Measurements from ENCODE around the gene SELENOP. TPM values are rescaled to one million over a fixed set of nuclear protein-coding genes. Genes with fewer than 3 reads are reported as not detected.

Gene SELENOP
- total RNA-seq, 2 donors from 2014 or later, result 161 to 213 TPM

DNA sequence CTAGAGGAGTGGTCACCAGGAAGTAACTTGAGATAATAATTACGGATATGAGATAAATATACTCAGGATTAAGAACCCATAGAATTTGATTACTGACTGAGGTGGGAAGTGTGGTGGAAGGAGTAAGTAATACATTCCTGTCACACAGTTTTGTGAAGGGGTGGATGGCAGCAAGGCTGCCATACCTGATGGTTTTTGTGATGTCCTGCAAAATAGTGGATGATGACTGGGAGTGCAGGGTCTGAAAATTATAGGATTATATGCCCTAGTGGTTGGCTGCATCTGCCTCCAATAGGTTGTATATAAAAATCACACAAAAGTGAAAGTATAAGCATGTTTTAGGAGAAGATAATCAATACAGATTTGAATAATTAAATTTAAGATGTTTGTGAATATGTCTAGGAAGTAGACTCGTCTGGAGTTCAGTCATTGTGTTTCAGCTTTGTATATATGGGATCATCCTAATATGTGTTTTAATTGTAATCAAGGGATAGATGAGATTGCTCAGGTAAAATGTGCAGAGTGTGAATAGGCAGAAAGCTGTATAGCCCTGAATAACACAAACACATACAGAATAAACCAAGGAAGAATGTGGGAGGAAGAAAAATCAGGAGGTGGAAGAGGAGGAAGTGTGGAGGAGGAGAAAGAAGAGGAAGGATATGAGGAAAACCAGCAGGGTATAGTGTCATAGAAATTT lies 5.5 kb downstream of the SELENOP start:
- TF ChIP-seq, protein P1, sequence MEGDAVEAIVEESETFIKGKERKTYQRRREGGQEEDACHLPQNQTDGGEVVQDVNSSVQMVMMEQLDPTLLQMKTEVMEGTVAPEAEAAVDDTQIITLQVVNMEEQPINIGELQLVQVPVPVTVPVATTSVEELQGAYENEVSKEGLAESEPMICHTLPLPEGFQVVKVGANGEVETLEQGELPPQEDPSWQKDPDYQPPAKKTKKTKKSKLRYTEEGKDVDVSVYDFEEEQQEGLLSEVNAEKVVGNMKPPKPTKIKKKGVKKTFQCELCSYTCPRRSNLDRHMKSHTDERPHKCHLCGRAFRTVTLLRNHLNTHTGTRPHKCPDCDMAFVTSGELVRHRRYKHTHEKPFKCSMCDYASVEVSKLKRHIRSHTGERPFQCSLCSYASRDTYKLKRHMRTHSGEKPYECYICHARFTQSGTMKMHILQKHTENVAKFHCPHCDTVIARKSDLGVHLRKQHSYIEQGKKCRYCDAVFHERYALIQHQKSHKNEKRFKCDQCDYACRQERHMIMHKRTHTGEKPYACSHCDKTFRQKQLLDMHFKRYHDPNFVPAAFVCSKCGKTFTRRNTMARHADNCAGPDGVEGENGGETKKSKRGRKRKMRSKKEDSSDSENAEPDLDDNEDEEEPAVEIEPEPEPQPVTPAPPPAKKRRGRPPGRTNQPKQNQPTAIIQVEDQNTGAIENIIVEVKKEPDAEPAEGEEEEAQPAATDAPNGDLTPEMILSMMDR (IDR thresholded peaks at IDR 0.05), result no peak
- DNase-seq (ENCODE audit: low spot score), result no peak
- Histone ChIP-seq H3K4me3 (no peak overlapping the region), H3K27ac (no peak overlapping the region), H3K9me3 (no peaks in the 10 kb centered on the region), H3K4me1 (peaks cover 0 to 11% of the 10 kb centered on the region in 2 donors), H3K27me3 (no peaks in the 10 kb centered on the region), H3K36me3 (peaks cover 52% of the 10 kb centered on the region)

DNA sequence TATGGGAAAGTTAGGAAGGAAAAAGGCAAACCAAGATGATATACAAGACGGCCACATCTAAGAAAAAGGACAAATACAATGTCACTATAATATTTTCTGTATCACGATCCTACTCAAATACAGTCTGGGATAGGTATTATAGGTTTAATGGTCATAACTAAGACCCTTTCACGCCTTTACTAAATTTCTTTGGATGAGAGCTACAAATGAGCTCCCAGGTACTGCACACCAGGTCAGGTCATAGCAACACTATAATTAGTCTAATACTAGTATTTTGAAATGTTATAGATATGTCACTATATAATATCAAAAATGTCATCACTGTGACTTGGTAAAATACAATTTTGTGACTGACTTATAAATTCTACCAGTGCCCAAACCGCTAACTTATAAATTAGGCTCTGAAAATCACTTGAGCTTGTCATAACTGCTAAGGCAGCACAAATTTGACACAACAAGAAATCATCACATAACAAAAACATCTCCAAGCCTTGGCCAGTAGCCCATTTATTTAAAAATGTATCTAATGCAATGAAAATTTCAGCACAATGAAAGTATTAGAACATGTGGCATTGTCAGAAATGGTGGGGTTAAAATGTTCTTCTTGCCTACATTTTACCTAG lies 6.9 kb downstream of the SELENOP start:
- peaks cover 0 to 11% of the 10 kb centered on the region in 2 donors for H3K4me1 ChIP-seq
- peaks cover 64% of the 10 kb centered on the region for H3K36me3 ChIP-seq
- no peaks in the 10 kb centered on the region for H3K27me3 ChIP-seq
- no peak overlapping the region for H3K4me3 ChIP-seq
- no peak for DNase-seq (ENCODE audit: low spot score)
- H3K27ac ChIP-seq, result no peak overlapping the region
- TF ChIP-seq, protein P1 (IDR thresholded peaks at IDR 0.05), result no peak
- no peaks in the 10 kb centered on the region for H3K9me3 ChIP-seq

DNA sequence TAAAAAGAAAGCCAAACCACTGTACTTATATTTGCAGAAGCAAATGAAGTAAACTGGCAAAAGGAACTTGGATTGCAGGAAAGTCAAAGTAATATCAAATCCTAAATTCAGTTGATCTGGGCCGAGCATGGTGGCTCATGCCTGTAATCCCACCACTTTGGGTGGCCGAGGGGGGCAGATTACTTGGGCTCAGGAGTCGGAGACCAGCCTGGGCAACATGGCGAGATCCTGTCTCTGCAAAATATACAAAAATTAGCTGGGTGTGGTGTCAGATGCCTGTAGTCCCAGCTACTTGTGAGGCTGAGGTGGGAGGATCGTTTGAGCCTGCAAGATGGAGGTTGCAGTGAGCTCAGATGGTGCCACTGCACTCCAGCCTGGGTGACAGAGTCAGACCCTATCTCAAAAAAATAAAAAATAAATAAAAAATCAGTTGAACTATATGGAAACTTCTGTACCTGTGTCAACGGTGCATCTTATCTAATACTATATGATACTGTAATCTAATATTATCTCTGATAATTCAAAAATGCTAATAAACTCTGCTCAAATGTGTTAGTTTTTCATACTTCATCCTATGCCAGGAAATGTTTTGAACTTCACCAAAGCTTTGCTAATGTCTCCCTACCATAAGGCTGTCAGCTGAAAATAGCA lies 10.1 kb downstream of the SELENOP start:
- Histone ChIP-seq H3K4me1 (no peaks in the 10 kb centered on the region), H3K4me3 (no peak overlapping the region), H3K27me3 (no peaks in the 10 kb centered on the region), H3K27ac (no peak overlapping the region), H3K9me3 (no peaks in the 10 kb centered on the region), H3K36me3 (peaks cover 58% of the 10 kb centered on the region)
- TF ChIP-seq, protein P1 (IDR thresholded peaks at IDR 0.05), result no peak
- DNase-seq (ENCODE audit: low spot score), result no peak

DNA sequence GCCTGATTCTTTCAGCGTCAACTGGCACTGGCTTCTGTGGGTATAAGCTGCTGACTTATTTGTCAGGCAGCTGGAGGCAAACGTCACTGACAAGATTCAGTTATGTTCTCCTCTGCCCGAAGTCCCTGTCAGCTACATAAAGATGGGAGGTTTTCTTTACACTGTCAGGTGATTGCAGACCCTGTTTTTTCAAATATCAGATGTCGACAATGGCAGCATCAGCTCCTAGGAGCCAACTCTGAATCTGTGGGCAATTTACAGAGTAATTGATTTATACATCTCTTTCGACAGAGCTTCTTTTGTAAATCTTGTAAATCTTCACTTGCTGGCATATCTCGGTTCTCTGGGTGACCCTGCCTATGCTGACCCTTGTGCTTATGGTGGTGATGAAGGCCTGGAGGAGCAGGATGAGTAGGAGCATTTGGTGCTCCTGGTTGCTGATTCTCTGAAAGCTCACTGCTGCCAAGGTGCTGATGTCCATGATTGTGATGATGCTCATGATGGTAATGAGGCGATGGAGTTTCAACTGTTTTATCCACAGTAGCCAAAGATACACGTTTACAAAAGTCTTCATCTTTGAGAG lies 10.9 kb downstream of the SELENOP start:
- TF ChIP-seq, protein P1 (IDR thresholded peaks at IDR 0.05), result no peak
- Histone ChIP-seq H3K27me3 (no peaks in the 10 kb centered on the region), H3K36me3 (peaks cover 51% of the 10 kb centered on the region), H3K4me3 (no peak overlapping the region), H3K27ac (no peak overlapping the region), H3K9me3 (no peaks in the 10 kb centered on the region), H3K4me1 (no peaks in the 10 kb centered on the region)
- no peak for DNase-seq (ENCODE audit: low spot score)

DNA sequence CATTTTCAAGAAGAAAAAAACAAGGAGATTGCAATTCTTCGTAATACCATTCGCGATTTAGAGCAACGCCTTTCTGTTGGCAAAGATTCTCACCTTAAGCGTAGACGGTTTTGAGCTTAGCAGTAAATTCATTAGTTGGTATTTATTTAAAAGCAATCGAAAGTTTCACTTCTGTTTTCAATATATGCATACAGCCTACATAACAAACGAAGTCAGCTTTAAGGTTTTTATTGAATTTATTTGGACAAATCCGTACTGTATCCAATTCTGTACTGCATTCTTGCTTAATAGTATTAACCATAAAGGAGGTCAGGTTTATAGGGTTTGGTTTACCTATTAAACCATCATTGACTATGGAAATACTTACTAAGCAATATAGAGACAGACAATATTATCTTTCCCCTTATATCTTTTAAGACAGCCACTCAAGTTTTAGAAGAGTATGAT lies 12.0 kb downstream of the SELENOP start:
- H3K4me1 ChIP-seq, result no peaks in the 10 kb centered on the region
- no peaks in the 10 kb centered on the region for H3K27me3 ChIP-seq
- peaks cover 39% of the 10 kb centered on the region for H3K36me3 ChIP-seq
- H3K9me3 ChIP-seq, result no peaks in the 10 kb centered on the region
- no peak overlapping the region for H3K4me3 ChIP-seq
- TF ChIP-seq, protein P1 (IDR thresholded peaks at IDR 0.05), result no peak
- no peak overlapping the region for H3K27ac ChIP-seq
- DNase-seq (ENCODE audit: low spot score), result no peak

Data from right atrium auricular region (tissue), 2 donors.